ENCODE measurements around the gene PRR5L.

PRR5L gene

DNA sequence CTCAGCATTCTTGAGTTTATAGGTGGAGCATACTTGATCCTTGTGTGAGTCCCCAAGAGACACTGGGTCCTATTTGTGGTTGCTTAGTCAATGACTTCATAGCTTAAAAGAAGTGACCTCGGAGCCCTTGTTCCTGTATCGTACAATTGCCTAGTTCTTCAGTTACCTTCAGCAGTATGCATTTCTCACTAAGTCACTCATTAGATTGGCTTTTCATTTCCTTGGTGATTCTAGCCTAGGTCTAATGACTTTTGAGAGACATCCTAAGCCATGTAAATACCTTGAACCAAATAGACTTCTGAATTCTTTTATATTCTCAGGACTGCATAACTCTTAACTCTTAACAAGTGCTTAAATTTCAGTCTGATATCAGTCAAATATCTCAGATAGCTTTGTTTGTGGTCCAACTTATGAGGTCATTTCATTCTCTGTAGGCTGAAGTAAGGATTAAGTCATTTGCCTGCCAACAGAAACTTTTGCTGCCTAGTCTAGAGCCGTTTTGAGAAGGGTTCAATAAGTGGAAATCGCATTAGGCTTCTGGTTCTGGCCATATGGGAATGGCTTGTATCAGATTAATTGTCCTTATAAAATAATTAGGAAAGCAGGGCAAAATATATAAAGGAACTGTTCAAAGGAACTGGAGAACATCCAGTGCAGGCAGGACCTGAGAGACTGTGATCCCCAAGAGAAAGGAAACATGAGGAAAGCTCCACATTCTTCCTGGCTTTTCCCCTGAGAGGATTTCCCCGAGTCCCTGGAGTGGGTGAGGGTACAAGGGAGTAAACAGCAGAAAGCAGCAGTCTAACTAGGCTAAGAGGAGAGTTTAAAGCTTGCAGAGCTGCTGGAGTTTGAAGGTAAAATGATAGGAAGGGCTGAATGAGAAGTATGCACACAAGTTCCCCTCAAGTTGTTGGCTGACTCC is 174.1 kb downstream of the PRR5L start:
- no peak overlapping the region for H3K4me2 ChIP-seq (ENCODE audit: low read depth, low read length)
- no peaks in the 10 kb centered on the region for H4K20me1 ChIP-seq (ENCODE audit: insufficient read depth, low read length)
- H3K4me3 ChIP-seq (ENCODE audit: low read length): no peak overlapping the region
- H3K27me3 ChIP-seq (replicated peaks; ENCODE audit: insufficient read depth, low read length): no peaks in the 10 kb centered on the region
- DNase-seq: no peak
- H3K27ac ChIP-seq (ENCODE audit: low read length): no peak overlapping the region
- H3K9me2 ChIP-seq (replicated peaks; ENCODE audit: insufficient read depth, low read length): no peaks in the 10 kb centered on the region
- H3K4me1 ChIP-seq (ENCODE audit: low read length): no peaks in the 10 kb centered on the region
- TF ChIP-seq EZH2phosphoT487 (IDR thresholded peaks at IDR 0.05; ENCODE audit: low read length): no peak
- TF ChIP-seq EZH2 (optimal IDR thresholded peaks at IDR 0.05; ENCODE audit: low read depth, low read length): no peak
- TF ChIP-seq, protein P1, sequence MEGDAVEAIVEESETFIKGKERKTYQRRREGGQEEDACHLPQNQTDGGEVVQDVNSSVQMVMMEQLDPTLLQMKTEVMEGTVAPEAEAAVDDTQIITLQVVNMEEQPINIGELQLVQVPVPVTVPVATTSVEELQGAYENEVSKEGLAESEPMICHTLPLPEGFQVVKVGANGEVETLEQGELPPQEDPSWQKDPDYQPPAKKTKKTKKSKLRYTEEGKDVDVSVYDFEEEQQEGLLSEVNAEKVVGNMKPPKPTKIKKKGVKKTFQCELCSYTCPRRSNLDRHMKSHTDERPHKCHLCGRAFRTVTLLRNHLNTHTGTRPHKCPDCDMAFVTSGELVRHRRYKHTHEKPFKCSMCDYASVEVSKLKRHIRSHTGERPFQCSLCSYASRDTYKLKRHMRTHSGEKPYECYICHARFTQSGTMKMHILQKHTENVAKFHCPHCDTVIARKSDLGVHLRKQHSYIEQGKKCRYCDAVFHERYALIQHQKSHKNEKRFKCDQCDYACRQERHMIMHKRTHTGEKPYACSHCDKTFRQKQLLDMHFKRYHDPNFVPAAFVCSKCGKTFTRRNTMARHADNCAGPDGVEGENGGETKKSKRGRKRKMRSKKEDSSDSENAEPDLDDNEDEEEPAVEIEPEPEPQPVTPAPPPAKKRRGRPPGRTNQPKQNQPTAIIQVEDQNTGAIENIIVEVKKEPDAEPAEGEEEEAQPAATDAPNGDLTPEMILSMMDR (IDR thresholded peaks at IDR 0.05; ENCODE audit: low read length): no peak
- H3K79me2 ChIP-seq (ENCODE audit: low read length): no peaks in the 10 kb centered on the region
- no peaks in the 10 kb centered on the region for H3K36me3 ChIP-seq (replicated peaks; ENCODE audit: insufficient read depth, low read length)
- no peak overlapping the region for H2AFZ ChIP-seq (ENCODE audit: low read length)
- H3K9ac ChIP-seq (ENCODE audit: low read length): no peak overlapping the region
- no peaks in the 10 kb centered on the region for H3K9me3 ChIP-seq (replicated peaks; ENCODE audit: insufficient read depth, low read length)
- no peaks in the 10 kb centered on the region for H3F3A ChIP-seq (ENCODE audit: insufficient read depth, low read length)

DNA sequence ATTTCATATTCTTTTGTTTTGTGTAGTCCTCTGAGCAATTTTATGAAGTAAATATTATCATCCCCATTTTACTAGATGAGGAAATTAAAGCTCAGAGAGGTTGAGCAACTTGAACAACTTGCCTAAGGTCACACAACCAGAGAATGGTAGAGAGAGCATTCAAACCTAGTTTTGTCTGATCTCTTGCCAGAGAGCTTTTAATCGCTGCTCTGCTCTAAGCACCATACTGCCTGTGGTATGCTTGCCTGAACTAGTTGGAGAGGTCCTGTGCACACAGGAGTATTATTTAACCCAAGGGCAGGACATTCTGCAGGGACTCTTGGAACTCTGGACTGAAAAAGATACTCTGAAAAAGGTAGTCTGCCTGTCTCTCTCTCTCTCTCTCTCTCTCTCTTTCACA is 175.5 kb downstream of the PRR5L start:
- Histone ChIP-seq H3K27me3 (replicated peaks; ENCODE audit: insufficient read depth, low read length) (no peaks in the 10 kb centered on the region), H3F3A (ENCODE audit: insufficient read depth, low read length) (no peaks in the 10 kb centered on the region), H2AFZ (ENCODE audit: low read length) (no peak overlapping the region), H3K9me2 (replicated peaks; ENCODE audit: insufficient read depth, low read length) (no peaks in the 10 kb centered on the region), H3K79me2 (ENCODE audit: low read length) (no peaks in the 10 kb centered on the region), H4K20me1 (ENCODE audit: insufficient read depth, low read length) (no peaks in the 10 kb centered on the region), H3K9ac (ENCODE audit: low read length) (no peak overlapping the region), H3K9me3 (replicated peaks; ENCODE audit: insufficient read depth, low read length) (no peaks in the 10 kb centered on the region), H3K4me2 (ENCODE audit: low read depth, low read length) (no peak overlapping the region), H3K27ac (ENCODE audit: low read length) (no peak overlapping the region), H3K36me3 (replicated peaks; ENCODE audit: insufficient read depth, low read length) (no peaks in the 10 kb centered on the region), H3K4me1 (ENCODE audit: low read length) (no peaks in the 10 kb centered on the region), H3K4me3 (ENCODE audit: low read length) (no peak overlapping the region)
- no peak for TF ChIP-seq EZH2 (optimal IDR thresholded peaks at IDR 0.05; ENCODE audit: low read depth, low read length)
- TF ChIP-seq, protein P1 (IDR thresholded peaks at IDR 0.05; ENCODE audit: low read length): no peak
- TF ChIP-seq EZH2phosphoT487 (IDR thresholded peaks at IDR 0.05; ENCODE audit: low read length): no peak
- DNase-seq: no peak

DNA sequence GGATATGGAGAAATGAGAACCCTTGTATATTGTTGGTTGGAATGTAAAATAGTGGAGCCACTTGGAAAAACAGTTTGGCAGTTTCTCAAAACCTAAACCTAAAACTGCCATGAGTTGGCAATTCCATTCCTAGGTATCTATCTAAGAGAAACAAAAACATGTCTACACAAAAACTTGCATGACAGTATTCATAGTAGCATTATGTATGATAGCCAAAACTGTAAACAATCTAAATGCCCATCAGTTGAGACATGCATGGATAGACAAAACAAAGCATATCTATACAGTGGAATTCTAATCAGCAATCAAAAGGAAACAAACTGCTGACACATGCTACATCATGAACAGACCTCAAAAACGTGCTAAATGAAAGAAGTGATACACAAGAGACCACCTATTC is 179.1 kb downstream of the PRR5L start:
- Histone ChIP-seq H3K36me3 (replicated peaks; ENCODE audit: insufficient read depth, low read length) (no peaks in the 10 kb centered on the region), H3F3A (ENCODE audit: insufficient read depth, low read length) (no peaks in the 10 kb centered on the region), H3K4me2 (ENCODE audit: low read depth, low read length) (no peak overlapping the region), H2AFZ (ENCODE audit: low read length) (no peak overlapping the region), H3K9ac (ENCODE audit: low read length) (no peak overlapping the region), H3K79me2 (ENCODE audit: low read length) (no peaks in the 10 kb centered on the region), H3K4me1 (ENCODE audit: low read length) (no peaks in the 10 kb centered on the region), H3K27ac (ENCODE audit: low read length) (no peak overlapping the region), H3K4me3 (ENCODE audit: low read length) (no peak overlapping the region), H4K20me1 (ENCODE audit: insufficient read depth, low read length) (no peaks in the 10 kb centered on the region), H3K9me2 (replicated peaks; ENCODE audit: insufficient read depth, low read length) (no peaks in the 10 kb centered on the region), H3K9me3 (replicated peaks; ENCODE audit: insufficient read depth, low read length) (no peaks in the 10 kb centered on the region), H3K27me3 (replicated peaks; ENCODE audit: insufficient read depth, low read length) (no peaks in the 10 kb centered on the region)
- TF ChIP-seq, protein P1 (IDR thresholded peaks at IDR 0.05; ENCODE audit: low read length): no peak
- TF ChIP-seq EZH2phosphoT487 (IDR thresholded peaks at IDR 0.05; ENCODE audit: low read length) (no peak), EZH2 (optimal IDR thresholded peaks at IDR 0.05; ENCODE audit: low read depth, low read length) (no peak)
- DNase-seq: no peak

Data from MM.1S (cell line).